Adrenal gland (tissue), 19 donors: Measurements from ENCODE around the gene HDAC10. TPM values are rescaled to one million over a fixed set of nuclear protein-coding genes. Genes with fewer than 3 reads are reported as not detected.

Experiments used
- DNase-seq, 7 donors: peaks; one replicate each; pipeline ENCODE4 v3.0.0-alpha.2; 2019 to 2020
- H3K27ac ChIP-seq, 5 donors: fragments of 200-600 bp; sonication (generic) in 4 of 5; 1 replicate in 3 of 5; 2 replicates in 2 of 5; pipeline versions ENCODE4 v1.5.1 to v1.8.0; 2016 to 2020; ENCODE audit warnings: mild to moderate bottlenecking in 1 of 5
- H3K27me3 ChIP-seq: fragments of 200-600 bp; 2 replicates; pipeline ENCODE4 v1.8.0; 2021
- H3K36me3 ChIP-seq, 2 donors: fragments of 200-600 bp; replicated peaks in 1 of 2; 1 replicate in 1 of 2; 2 replicates in 1 of 2; pipeline versions ENCODE4 v1.5.1 to v1.8.0; 2018 to 2022
- H3K4me1 ChIP-seq, 2 donors: fragments of 200-600 bp; replicated peaks in 1 of 2; 1 replicate in 1 of 2; 2 replicates in 1 of 2; pipeline versions ENCODE4 v1.5.1 to v1.8.0; 2018 to 2021
- H3K4me3 ChIP-seq, 4 donors: fragments of 200-600 bp; sonication (generic) in 3 of 4; one replicate each; pipeline ENCODE4 v1.5.1; 2016 to 2018
- H3K9me3 ChIP-seq, 3 donors: fragments of 200-600 bp; sonication (generic) in 1 of 3; replicated peaks in 1 of 3; 1 replicate in 2 of 3; 2 replicates in 1 of 3; pipeline versions ENCODE4 v1.5.1 to v1.8.0; 2016 to 2021
- CTCF ChIP-seq, 6 experiments: fragments of 450-650 bp in 4 of 6; fragments of 200-600 bp in 2 of 6; sonication (generic) in 1 of 6; IDR thresholded peaks; 1 replicate in 5 of 6; 2 replicates in 1 of 6; pipeline versions ENCODE4 v1.5.1 to v1.8.0; 2016 to 2021; ENCODE audit warnings: antibody characterized with exemption in 6 of 6, mild to moderate bottlenecking in 2 of 6, moderate library complexity in 1 of 6
- POLR2A ChIP-seq, 2 donors: fragments of 450-650 bp; IDR thresholded peaks; one replicate each; pipeline ENCODE4 v1.6.1; 2017; ENCODE audit warnings: antibody characterized with exemption in 2 of 2, mild to moderate bottlenecking in 2 of 2, moderate library complexity in 1 of 2
- WGBS, 4 donors: extraction: QIAGEN DNeasy Blood & Tissue Kit in 2 of 4; methylation state at CpG; one replicate each; pipeline versions ENCODE4 v1.1.5 to v1.1.7; 2013 to 2017; 5-methylcytosine and 5-hydroxymethylcytosine counted together
- intact Hi-C, 2 donors: fragments of 100-400 bp; cut with DNase I; formaldehyde crosslinking; loops; one replicate each; pipeline versions ENCODE4 v1.14.1 to v1.15.0; 2022 to 2023
- long read RNA-seq, 10 donors: library from polyadenylated mRNA in 3 of 10; unstranded in 2 of 10; stranded (forward) in 1 of 10; transcript quantifications; one replicate each; pipeline ENCODE4 v2.0.0 and lab custom pipeline, GENCODE V29; 2021 to 2026
- polyA plus RNA-seq, 3 donors: library from polyadenylated mRNA; stranded (reverse); fragments of 200-250 nt in 2 of 3; fragments of 350-450 nt in 1 of 3; fragmentation: Illumina TruSeq in 1 of 3; extraction: RNeasy Lipid Tissue Mini Kit (QIAGEN cat#74804) in 1 of 3; gene quantifications; one replicate each; pipeline ENCODE4 v1.2.3, GENCODE V29; 2013 to 2014
- total RNA-seq, 9 donors: library from RNA; depleted of rRNA in 4 of 9; stranded (reverse); fragments of >200 nt in 4 of 9; fragments of 120-200 nt in 1 of 9; fragmentation: NEBNext Ultra II Directional in 1 of 9; extraction: Animal tissue kit (Norgen Biotek cat#: 25700) in 1 of 9; gene quantifications; one replicate each; pipeline versions ENCODE4 v1.1.0 to v1.2.4, GENCODE V29; 2013 to 2023
- donor health status: healthy with polysubstance abuse.
- donor health status: Bipolar disorder and iron deficiency.
- donor health status: DM: yes; HTN: yes; CAD: no.
- donor health status: DM: no; HTN: no; CAD: no.
- donor health status: DM: no; HTN: no; CAD: no.
- donor health status: DM: yes; HTN: yes; CAD: no.

The HDAC10 gene
- total RNA-seq: 10 to 100 TPM in 8 of 9 donors, 1 to 10 TPM in 1; 9.7 to 72.1 (median 39.1) TPM
- polyA plus RNA-seq: 100 to 1,000 TPM in 1 of 3 donors, 10 to 100 TPM in 1, 1 to 10 TPM in 1; 2.0 to 179 (median 79.3) TPM
- long read RNA-seq, donor 1, partial matches to known transcripts: 0 of 1 reads
- long read RNA-seq, donor 1, other reads (novel, unspliced or antisense): 0 of 1 reads
- long read RNA-seq, donor 2: 0 reads
- long read RNA-seq, donor 3: 0 reads
- long read RNA-seq, donor 4, partial matches to known transcripts: 0 of 1 reads
- long read RNA-seq, donor 4, other reads (novel, unspliced or antisense): 1 of 1 reads
- long read RNA-seq, donor 5, transcript HDAC10-201 (20 exons, 2,687 nt): major isoform, 24 of 78 reads
- long read RNA-seq, donor 5, partial matches to known transcripts: 8 of 78 reads
- long read RNA-seq, donor 5, other reads (novel, unspliced or antisense): 40 of 78 reads
- long read RNA-seq, donor 6: 0 reads
- long read RNA-seq, donor 7, partial matches to known transcripts: 0 of 1 reads
- long read RNA-seq, donor 7, other reads (novel, unspliced or antisense): 0 of 1 reads
- long read RNA-seq, donor 8, partial matches to known transcripts: 0 of 1 reads
- long read RNA-seq, donor 8, other reads (novel, unspliced or antisense): 0 of 1 reads
- long read RNA-seq, donor 9: 0 reads
- long read RNA-seq, donor 10, partial matches to known transcripts: 0 of 1 reads
- long read RNA-seq, donor 10, other reads (novel, unspliced or antisense): 0 of 1 reads

GRCh38 chr22:50250555-50251476 lies at the start of gene HDAC10:
Gene HDAC10, minus strand, starts transcription at chr22:50251265. Its CDS starts 233 bp downstream, at chr22:50251032.
- Histone ChIP-seq H3K4me3 (peak within 1 kb of the TSS; percentile 21 to 93 (median 48)), H3K27ac (peak within 1 kb of the TSS in 3 of 5 donors; percentile 43 to 80 (median 67)), H3K36me3 (peaks cover 0 to 9% of the 10 kb centered on the region in 2 donors), H3K27me3 (no peaks in the 10 kb centered on the region), H3K4me1 (peaks cover 21 to 23% of the 10 kb centered on the region in 2 donors), H3K9me3 (no peaks in the 10 kb centered on the region)
- intact Hi-C loops: loop anchor here (5.0 to 10.0 kb wide), 2 partner anchors 91 to 364 kb away; partner anchors contain the start of gene PPP6R2 (in 1 of the 2)
- peak; percentile 73 to 84 (median 77) for DNase-seq
- 0 to 2% (median 1%) methylated on average over 3 to 81 of the region's 81 CpGs for WGBS, 4 donors
- no peak for TF ChIP-seq CTCF (IDR thresholded peaks at IDR 0.05)
- TF ChIP-seq POLR2A (IDR thresholded peaks at IDR 0.05): peak in 1 of 2 donors; percentile 35

- peak overlapping the region in 2 of 5 donors; percentile 72 to 95 for H3K27ac ChIP-seq
- peak overlapping the region in 1 of 4 donors; percentile 29 for H3K4me3 ChIP-seq
- peaks cover 95 to 96% of the 10 kb centered on the region in 2 donors for H3K4me1 ChIP-seq
- H3K9me3 ChIP-seq: no peaks in the 10 kb centered on the region
- H3K27me3 ChIP-seq: no peaks in the 10 kb centered on the region
- TF ChIP-seq CTCF (IDR thresholded peaks at IDR 0.05): no peak
- 75 to 88% (median 83%) methylated on average over 4 to 14 of the region's 14 CpGs for WGBS, 4 donors
- intact Hi-C loops: no loop called here
- no peak for DNase-seq
- H3K36me3 ChIP-seq: no peaks in the 10 kb centered on the region
Measured at GRCh38 chr22:50300620-50301257, 49.7 kb upstream of the HDAC10 start.

GRCh38 chr22:50299785-50300619 lies 48.9 kb upstream of the HDAC10 start:
- Histone ChIP-seq H3K4me1 (peaks cover 88 to 93% of the 10 kb centered on the region in 2 donors), H3K9me3 (no peaks in the 10 kb centered on the region), H3K27ac (peak overlapping the region in 4 of 5 donors; percentile 38 to 95 (median 66)), H3K36me3 (no peaks in the 10 kb centered on the region), H3K27me3 (no peaks in the 10 kb centered on the region), H3K4me3 (peak overlapping the region in 1 of 4 donors; percentile 29)
- intact Hi-C loops: no loop called here
- TF ChIP-seq POLR2A (IDR thresholded peaks at IDR 0.05): no peak
- TF ChIP-seq CTCF (IDR thresholded peaks at IDR 0.05): no peak
- WGBS, 4 donors: 42 to 54% (median 52%) methylated on average over 6 to 93 of the region's 93 CpGs
- peak in 1 of 7 donors; percentile 52 for DNase-seq
